K562 (cell line): Measurements from ENCODE around the gene MEIS1. TPM values are rescaled to one million over a fixed set of nuclear protein-coding genes. Genes with fewer than 3 reads are reported as not detected.

Experiments
- CBX1 ChIP-seq: sonication (generic); IDR thresholded peaks from 2 replicates; pipeline ENCODE4 v1.6.1; 2016; ENCODE audit warnings: antibody characterized with exemption, low read depth, mild to moderate bottlenecking
- CBX3 ChIP-seq, 2 experiments: IDR thresholded peaks; 1 replicate in 1 of 2; 2 replicates in 1 of 2; pipeline ENCODE4 v1.6.1; 2012; ENCODE audit warnings: inconsistent platforms in 2 of 2, low read length in 2 of 2, borderline replicate concordance in 1 of 2, control low read depth in 1 of 2
- CREM ChIP-seq: IDR thresholded peaks from 2 replicates; pipeline ENCODE4 v1.6.1; 2014; ENCODE audit warnings: antibody characterized with exemption, low read depth
- FOS ChIP-seq: IDR thresholded peaks from 3 replicates; pipeline ENCODE4 v1.6.1; 2011; ENCODE audit not compliant: insufficient read length; ENCODE audit errors: extremely low read depth
- FOXJ3 ChIP-seq: sonication (generic); formaldehyde crosslinking; IDR thresholded peaks from 2 replicates; pipeline ENCODE4 v1.4.0; 2020; ENCODE audit warnings: mild to moderate bottlenecking, missing genetic modification reagents
- GATA2 ChIP-seq: sonication (generic); formaldehyde crosslinking; IDR thresholded peaks from 2 replicates; pipeline ENCODE4 v1.4.0; 2020; ENCODE audit warnings: mild to moderate bottlenecking, missing genetic modification reagents
- MAZ ChIP-seq, 2 experiments: fragments of 450-650 bp in 1 of 2; sonication (generic) in 1 of 2; formaldehyde crosslinking; IDR thresholded peaks in 1 of 2; conservative IDR thresholded peaks in 1 of 2; 2 replicates each; pipeline versions ENCODE4 v1.4.0 to v1.5.0; 2020; ENCODE audit warnings: mild to moderate bottlenecking in 1 of 2, missing genetic modification reagents in 1 of 2
- MBD2 ChIP-seq: sonication (generic); IDR thresholded peaks from 2 replicates; pipeline ENCODE4 v1.6.1; 2016; ENCODE audit warnings: low read depth, borderline replicate concordance
- NONO ChIP-seq, 2 experiments: fragments of 200-400 bp in 1 of 2; fragments of 450-650 bp in 1 of 2; formaldehyde crosslinking in 1 of 2; IDR thresholded peaks; 2 replicates each; pipeline ENCODE4 v1.6.1; 2017; ENCODE audit warnings: low read depth in 2 of 2, mild to moderate bottlenecking in 2 of 2, moderate library complexity in 2 of 2, low read length in 1 of 2
- NR2C2 ChIP-seq, 2 experiments: fragments of 200-800 bp in 1 of 2; sonication (Bioruptor generic) in 1 of 2; sonication (generic) in 1 of 2; formaldehyde crosslinking in 1 of 2; IDR thresholded peaks; 2 replicates each; pipeline versions ENCODE4 v1.6.1 to v1.8.0; 2016 to 2022; ENCODE audit warnings: mild to moderate bottlenecking in 1 of 2, missing compliant biosample characterization in 1 of 2, missing genetic modification characterization in 1 of 2, missing genetic modification reagents in 1 of 2
- PHF8 ChIP-seq: fragments of 200-600 bp; sonication (generic); IDR thresholded peaks from 2 replicates; pipeline ENCODE4 v1.6.1; 2012; ENCODE audit warnings: mixed run types, mild to moderate bottlenecking, inconsistent platforms, low read length, moderate library complexity, borderline replicate concordance
- SIX5 ChIP-seq, 2 experiments: IDR thresholded peaks; 2 replicates each; pipeline ENCODE4 v1.6.1; 2011; ENCODE audit warnings: low read length in 2 of 2, borderline replicate concordance in 1 of 2, low read depth in 1 of 2, mild to moderate bottlenecking in 1 of 2, moderate library complexity in 1 of 2; ENCODE audit not compliant: insufficient read depth in 1 of 2
- ZFP1 ChIP-seq: fragments of 450-650 bp; formaldehyde crosslinking; IDR thresholded peaks from 2 replicates; pipeline ENCODE4 v1.4.0; 2020; ENCODE audit warnings: mild to moderate bottlenecking, mixed read lengths
- ZNF232 ChIP-seq: sonication (generic); formaldehyde crosslinking; IDR thresholded peaks from 2 replicates; pipeline ENCODE4 v1.8.0; 2022; ENCODE audit warnings: mild to moderate bottlenecking, missing genetic modification reagents
- polyA plus RNA-seq, 8 experiments: library from polyadenylated mRNA; depleted of rRNA in 4 of 8; stranded (reverse) in 5 of 8; unstranded in 3 of 8; fragments of >200 nt; fragmentation: Nextera tagmentation in 2 of 8; fragmentation: Illumina TruSeq in 1 of 8; extraction: Ambion mirVana in 2 of 8; extraction: Trizol in 1 of 8; gene quantifications; 2 replicates each; pipeline versions ENCODE4 v1.2.1 to v1.2.3, GENCODE V29; 2011 to 2014; ENCODE audit warnings: inconsistent platforms in 1 of 8, missing spikeins in 1 of 8
- total RNA-seq, 7 experiments: library from RNA; depleted of rRNA in 6 of 7; stranded (reverse); fragments of >200 nt in 6 of 7; fragmentation: Illumina TruSeq in 2 of 7; extraction: Trizol in 2 of 7; gene quantifications; 2 replicates each; pipeline versions ENCODE4 v1.2.1 to v1.2.3, GENCODE V29; 2011 to 2021; ENCODE audit warnings: low replicate concordance in 1 of 7
- TF ChIP-seq, protein P1 (sequence below): fragments of 450-650 bp; IDR thresholded peaks from 2 replicates; pipeline ENCODE4 v1.6.1; 2016; ENCODE audit warnings: low read depth, mild to moderate bottlenecking, moderate library complexity
- TF ChIP-seq, protein P2 (sequence below): sonication (generic); formaldehyde crosslinking; IDR thresholded peaks from 2 replicates; pipeline ENCODE4 v1.8.1; 2023; ENCODE audit warnings: mild to moderate bottlenecking, missing genetic modification reagents
- TF ChIP-seq, protein P3 (sequence below), 2 experiments: IDR thresholded peaks; 2 replicates each; pipeline ENCODE4 v1.6.1; 2012; ENCODE audit warnings: improper control_type of control experiment in 2 of 2, low read depth in 2 of 2, low read length in 2 of 2, borderline replicate concordance in 1 of 2
- TF ChIP-seq, protein P4 (sequence below): IDR thresholded peaks from 2 replicates; pipeline ENCODE4 v1.6.1; 2014; ENCODE audit warnings: antibody characterized with exemption

The MEIS1 gene
- total and polyA plus RNA-seq, 9 of the 15 experiments (the other 6 are each of a cell fraction or from before 2014, with no cell fraction given) = 2.3 to 9.0 (median 5.9) TPM

DNA sequence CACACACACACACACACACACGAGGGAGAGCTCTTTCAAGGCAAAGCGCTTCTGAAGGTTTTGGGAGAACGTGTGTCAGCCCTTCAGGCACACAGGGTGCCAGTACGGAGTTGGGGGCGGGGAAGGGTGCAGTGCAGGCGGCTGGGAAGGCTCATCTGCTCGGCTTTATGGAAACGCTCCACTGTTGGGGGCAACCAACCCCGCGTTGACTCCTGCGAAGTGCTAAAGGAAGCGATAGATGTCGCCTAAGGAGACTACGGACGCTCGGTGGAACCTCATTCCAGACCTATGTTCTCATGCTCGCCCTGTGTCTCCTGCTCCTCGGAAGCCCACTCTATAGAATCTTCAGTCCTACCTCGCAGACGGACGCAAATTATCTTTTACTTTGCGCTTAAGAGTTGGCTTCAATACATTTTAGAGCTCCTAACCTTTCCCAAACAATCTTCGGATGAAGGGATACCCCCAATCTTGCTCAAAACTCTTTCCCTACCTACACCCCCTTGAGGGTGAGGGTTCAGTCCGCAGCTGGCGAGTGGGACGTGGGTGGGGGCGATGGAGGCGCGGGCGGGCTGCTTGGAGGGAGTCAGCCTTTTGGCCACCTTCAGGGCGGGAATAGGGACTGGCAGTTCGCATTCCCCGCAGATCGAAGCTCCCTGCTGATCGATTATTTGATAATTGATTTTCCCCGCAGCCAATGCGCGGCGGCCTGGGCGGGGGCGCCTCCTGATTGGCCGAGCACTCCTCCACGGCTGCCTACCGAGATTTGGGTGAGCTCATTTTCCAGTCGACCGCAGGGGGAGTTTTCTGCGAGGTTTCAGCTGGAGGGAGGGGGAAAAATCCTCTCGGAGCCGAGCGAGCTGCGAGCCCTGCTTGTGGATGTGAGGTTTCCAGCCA lies 1.9 kb upstream of the MEIS1 start (continued):
- no peak for TF ChIP-seq GATA2 (CRISPR knock-in tag)
- TF ChIP-seq FOXJ3 (CRISPR knock-in tag) = no peak
- peak; percentile 58 for TF ChIP-seq MBD2
- TF ChIP-seq CBX1 = no peak
- TF ChIP-seq, protein P1, sequence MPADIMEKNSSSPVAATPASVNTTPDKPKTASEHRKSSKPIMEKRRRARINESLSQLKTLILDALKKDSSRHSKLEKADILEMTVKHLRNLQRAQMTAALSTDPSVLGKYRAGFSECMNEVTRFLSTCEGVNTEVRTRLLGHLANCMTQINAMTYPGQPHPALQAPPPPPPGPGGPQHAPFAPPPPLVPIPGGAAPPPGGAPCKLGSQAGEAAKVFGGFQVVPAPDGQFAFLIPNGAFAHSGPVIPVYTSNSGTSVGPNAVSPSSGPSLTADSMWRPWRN = no peak
- peak; percentile 28; the same call in 1 of the 2 replicates for TF ChIP-seq PHF8
- no peak for TF ChIP-seq NR2C2 (CRISPR knock-in tag; IDR thresholded peaks at IDR 0.05)
- 0 out of 2 replicates have a peak, but pooled peaks have one; percentile 26 for TF ChIP-seq NR2C2 (tag; IDR thresholded peaks at IDR 0.05)
- TF ChIP-seq, protein P2, sequence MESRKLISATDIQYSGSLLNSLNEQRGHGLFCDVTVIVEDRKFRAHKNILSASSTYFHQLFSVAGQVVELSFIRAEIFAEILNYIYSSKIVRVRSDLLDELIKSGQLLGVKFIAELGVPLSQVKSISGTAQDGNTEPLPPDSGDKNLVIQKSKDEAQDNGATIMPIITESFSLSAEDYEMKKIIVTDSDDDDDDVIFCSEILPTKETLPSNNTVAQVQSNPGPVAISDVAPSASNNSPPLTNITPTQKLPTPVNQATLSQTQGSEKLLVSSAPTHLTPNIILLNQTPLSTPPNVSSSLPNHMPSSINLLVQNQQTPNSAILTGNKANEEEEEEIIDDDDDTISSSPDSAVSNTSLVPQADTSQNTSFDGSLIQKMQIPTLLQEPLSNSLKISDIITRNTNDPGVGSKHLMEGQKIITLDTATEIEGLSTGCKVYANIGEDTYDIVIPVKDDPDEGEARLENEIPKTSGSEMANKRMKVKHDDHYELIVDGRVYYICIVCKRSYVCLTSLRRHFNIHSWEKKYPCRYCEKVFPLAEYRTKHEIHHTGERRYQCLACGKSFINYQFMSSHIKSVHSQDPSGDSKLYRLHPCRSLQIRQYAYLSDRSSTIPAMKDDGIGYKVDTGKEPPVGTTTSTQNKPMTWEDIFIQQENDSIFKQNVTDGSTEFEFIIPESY = peak; percentile 19; the same call in 1 of the 2 replicates
- 0 out of 4 replicates have a peak, but pooled peaks of 1 of the 2 experiments have one; percentile 53 for TF ChIP-seq NONO (IDR thresholded peaks at IDR 0.05; ENCODE audit: low read depth in 2 of 2, low read length in 1 of 2)
- TF ChIP-seq CREM = peak; percentile 43; the same call in 1 of the 2 replicates
- TF ChIP-seq, protein P3, sequence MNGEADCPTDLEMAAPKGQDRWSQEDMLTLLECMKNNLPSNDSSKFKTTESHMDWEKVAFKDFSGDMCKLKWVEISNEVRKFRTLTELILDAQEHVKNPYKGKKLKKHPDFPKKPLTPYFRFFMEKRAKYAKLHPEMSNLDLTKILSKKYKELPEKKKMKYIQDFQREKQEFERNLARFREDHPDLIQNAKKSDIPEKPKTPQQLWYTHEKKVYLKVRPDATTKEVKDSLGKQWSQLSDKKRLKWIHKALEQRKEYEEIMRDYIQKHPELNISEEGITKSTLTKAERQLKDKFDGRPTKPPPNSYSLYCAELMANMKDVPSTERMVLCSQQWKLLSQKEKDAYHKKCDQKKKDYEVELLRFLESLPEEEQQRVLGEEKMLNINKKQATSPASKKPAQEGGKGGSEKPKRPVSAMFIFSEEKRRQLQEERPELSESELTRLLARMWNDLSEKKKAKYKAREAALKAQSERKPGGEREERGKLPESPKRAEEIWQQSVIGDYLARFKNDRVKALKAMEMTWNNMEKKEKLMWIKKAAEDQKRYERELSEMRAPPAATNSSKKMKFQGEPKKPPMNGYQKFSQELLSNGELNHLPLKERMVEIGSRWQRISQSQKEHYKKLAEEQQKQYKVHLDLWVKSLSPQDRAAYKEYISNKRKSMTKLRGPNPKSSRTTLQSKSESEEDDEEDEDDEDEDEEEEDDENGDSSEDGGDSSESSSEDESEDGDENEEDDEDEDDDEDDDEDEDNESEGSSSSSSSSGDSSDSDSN (IDR thresholded peaks at IDR 0.05; ENCODE audit: borderline replicate concordance in 1 of 2, low read depth in 2 of 2, low read length in 2 of 2) = peak; percentile 15 to 69; a peak in 1 of 4 replicates
- TF ChIP-seq ZNF232 (CRISPR knock-in tag) = no peak
- TF ChIP-seq, protein P4, sequence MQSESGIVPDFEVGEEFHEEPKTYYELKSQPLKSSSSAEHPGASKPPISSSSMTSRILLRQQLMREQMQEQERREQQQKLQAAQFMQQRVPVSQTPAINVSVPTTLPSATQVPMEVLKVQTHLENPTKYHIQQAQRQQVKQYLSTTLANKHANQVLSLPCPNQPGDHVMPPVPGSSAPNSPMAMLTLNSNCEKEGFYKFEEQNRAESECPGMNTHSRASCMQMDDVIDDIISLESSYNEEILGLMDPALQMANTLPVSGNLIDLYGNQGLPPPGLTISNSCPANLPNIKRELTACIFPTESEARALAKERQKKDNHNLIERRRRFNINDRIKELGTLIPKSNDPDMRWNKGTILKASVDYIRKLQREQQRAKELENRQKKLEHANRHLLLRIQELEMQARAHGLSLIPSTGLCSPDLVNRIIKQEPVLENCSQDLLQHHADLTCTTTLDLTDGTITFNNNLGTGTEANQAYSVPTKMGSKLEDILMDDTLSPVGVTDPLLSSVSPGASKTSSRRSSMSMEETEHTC = no peak
- TF ChIP-seq FOS = peak; percentile 50
- TF ChIP-seq MAZ (CRISPR knock-in tag; conservative IDR thresholded peaks at IDR 0.05 in 1 of 2, IDR thresholded peaks at IDR 0.05 in 1 of 2) = peak; percentile 80 to 91
- TF ChIP-seq ZFP1 (CRISPR knock-in tag) = no peak
- 0 out of 3 replicates have a peak, but pooled peaks of 1 of the 2 experiments have one; percentile 17 for TF ChIP-seq CBX3 (IDR thresholded peaks at IDR 0.05; ENCODE audit: borderline replicate concordance in 1 of 2, low read length in 2 of 2)
- TF ChIP-seq SIX5 (IDR thresholded peaks at IDR 0.05; ENCODE audit: borderline replicate concordance in 1 of 2, insufficient read depth in 1 of 2, low read depth in 1 of 2, low read length in 2 of 2) = peak in 1 of 2 experiments; percentile 10; a peak in 1 of 4 replicates
